IgD-negative memory B cell (primary cell): ENCODE measurements around the gene UFSP2. TPM values are rescaled to one million over a fixed set of nuclear protein-coding genes. Genes with fewer than 3 reads are reported as not detected.

Source experiments
- H3K27ac Mint-ChIP-seq, 3 donors: one replicate each; pipeline ENCODE4 v1.8.0; 2020 to 2022; ENCODE audit warnings: mild to moderate bottlenecking in 3 of 3, mixed read lengths in 3 of 3, moderate library complexity in 1 of 3
- H3K27me3 Mint-ChIP-seq: one replicate; pipeline ENCODE4 v1.8.0; 2021; ENCODE audit warnings: mixed read lengths
- H3K36me3 Mint-ChIP-seq: one replicate; pipeline ENCODE4 v1.8.0; 2020; ENCODE audit warnings: mild to moderate bottlenecking, mixed read lengths
- H3K4me1 Mint-ChIP-seq, 3 donors: one replicate each; pipeline ENCODE4 v1.8.0; 2020 to 2022; ENCODE audit warnings: mixed read lengths in 3 of 3, mild to moderate bottlenecking in 1 of 3
- H3K4me3 Mint-ChIP-seq, 4 donors: one replicate each; pipeline ENCODE4 v1.8.0; 2020 to 2022; ENCODE audit warnings: mild to moderate bottlenecking in 4 of 4, mixed read lengths in 4 of 4, moderate library complexity in 3 of 4
- H3K9me3 Mint-ChIP-seq, 3 donors: one replicate each; pipeline ENCODE4 v1.8.0; 2020 to 2021; ENCODE audit warnings: mixed read lengths in 3 of 3, mild to moderate bottlenecking in 1 of 3
- polyA plus RNA-seq: library from polyadenylated mRNA; unstranded; fragments of 300-500 nt; fragmentation: Illumina TruSeq; gene quantifications from one replicate; pipeline ENCODE4 v1.2.3, GENCODE V29; 2021

The UFSP2 gene, protein sequence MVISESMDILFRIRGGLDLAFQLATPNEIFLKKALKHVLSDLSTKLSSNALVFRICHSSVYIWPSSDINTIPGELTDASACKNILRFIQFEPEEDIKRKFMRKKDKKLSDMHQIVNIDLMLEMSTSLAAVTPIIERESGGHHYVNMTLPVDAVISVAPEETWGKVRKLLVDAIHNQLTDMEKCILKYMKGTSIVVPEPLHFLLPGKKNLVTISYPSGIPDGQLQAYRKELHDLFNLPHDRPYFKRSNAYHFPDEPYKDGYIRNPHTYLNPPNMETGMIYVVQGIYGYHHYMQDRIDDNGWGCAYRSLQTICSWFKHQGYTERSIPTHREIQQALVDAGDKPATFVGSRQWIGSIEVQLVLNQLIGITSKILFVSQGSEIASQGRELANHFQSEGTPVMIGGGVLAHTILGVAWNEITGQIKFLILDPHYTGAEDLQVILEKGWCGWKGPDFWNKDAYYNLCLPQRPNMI
- 29.2 TPM for polyA plus RNA-seq

DNA sequence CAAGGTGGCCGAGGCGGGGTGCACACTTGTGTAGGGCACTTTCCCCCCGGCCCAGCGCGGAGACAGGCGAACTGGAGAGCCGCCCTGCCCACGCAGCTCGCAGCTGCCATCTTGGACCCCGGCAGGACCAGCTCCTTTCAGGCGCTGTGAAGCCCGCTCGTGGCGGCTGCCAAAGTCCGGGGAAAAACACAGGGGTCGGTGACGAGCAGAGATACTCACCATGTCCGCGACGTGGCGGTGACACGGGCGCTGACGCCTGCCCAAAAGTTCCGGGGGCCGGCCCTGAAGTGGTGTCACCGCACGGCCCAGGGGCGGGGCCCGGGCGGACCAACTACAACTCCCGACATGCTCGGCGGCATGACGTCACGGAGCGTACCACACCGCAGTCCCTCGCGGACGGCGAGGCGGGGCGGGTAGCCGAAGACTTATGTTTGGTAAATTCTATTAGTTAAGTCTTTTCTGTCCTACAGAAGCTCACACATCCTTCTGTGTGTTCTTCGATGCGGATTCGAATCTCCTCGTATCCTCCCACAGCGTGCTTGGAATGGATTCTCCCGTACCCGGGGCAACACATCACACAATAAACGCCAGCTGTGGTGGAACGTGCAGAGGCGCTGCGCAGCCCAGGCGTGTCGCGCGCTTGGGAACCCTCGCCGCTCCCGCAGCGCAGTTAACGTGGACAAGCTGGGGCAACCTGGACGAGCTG lies at the start of gene UFSP2:
Gene UFSP2 (minus strand): TSS at position 318 of the 706 bp plus-strand sequence. CDS start 96 bp downstream, at position 222.
- Mint-ChIP-seq H3K4me3 (peak within 1 kb of the TSS; percentile 89 to 98 (median 96)), H3K9me3 (no peaks in the 10 kb centered on the region), H3K4me1 (peaks cover 14 to 21% (median 17%) of the 10 kb centered on the region in 3 donors), H3K27ac (peak within 1 kb of the TSS; percentile 94 to 100 (median 100)), H3K27me3 (peaks cover 4% of the 10 kb centered on the region), H3K36me3 (no peaks in the 10 kb centered on the region)

DNA sequence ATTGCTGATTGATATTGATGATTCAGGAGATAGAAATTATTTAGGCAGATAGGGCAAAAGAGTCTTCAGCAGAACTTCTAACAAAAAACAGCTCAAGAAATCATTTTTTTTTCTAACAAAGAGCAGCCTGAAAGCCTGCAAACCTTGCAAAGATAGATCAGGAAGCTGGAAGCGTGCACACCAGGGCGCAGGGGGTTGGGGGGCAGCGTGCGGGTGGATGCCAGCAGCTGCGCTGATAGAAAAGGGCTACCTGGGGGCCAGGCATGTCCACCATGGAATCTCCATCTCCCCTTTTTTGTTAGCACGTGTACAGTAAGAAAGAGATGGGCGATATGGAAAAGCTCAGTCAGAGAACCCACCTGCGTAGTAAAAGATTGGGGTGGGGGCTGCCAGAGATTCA lies 47.5 kb upstream of the UFSP2 start:
- Mint-ChIP-seq H3K27ac (no peak overlapping the region), H3K4me1 (peaks cover 8 to 14% (median 9%) of the 10 kb centered on the region in 3 donors), H3K4me3 (no peak overlapping the region), H3K36me3 (no peaks in the 10 kb centered on the region), H3K9me3 (no peaks in the 10 kb centered on the region), H3K27me3 (peaks cover 6% of the 10 kb centered on the region)

DNA sequence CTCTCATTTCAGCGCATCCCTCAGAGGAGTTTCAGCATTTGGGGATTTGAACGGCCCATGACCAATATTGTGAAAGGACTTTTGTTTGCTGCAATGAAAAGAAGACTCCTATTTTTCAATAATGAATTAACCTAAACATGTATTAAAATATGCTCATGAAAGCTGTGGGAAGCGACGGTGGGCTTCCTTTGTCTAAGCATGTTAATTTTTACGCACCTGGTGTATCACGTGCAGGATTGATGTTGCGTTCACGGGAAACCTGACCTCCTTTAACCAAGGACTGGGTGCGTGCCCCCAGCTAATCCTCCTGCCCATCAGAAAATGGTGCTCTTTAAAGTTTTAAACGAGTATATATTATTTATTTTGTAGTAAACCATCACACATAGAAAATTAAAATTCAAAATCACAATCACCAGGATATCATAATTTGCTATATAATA lies 46.4 kb upstream of the UFSP2 start:
- no peaks in the 10 kb centered on the region for H3K36me3 Mint-ChIP-seq

DNA sequence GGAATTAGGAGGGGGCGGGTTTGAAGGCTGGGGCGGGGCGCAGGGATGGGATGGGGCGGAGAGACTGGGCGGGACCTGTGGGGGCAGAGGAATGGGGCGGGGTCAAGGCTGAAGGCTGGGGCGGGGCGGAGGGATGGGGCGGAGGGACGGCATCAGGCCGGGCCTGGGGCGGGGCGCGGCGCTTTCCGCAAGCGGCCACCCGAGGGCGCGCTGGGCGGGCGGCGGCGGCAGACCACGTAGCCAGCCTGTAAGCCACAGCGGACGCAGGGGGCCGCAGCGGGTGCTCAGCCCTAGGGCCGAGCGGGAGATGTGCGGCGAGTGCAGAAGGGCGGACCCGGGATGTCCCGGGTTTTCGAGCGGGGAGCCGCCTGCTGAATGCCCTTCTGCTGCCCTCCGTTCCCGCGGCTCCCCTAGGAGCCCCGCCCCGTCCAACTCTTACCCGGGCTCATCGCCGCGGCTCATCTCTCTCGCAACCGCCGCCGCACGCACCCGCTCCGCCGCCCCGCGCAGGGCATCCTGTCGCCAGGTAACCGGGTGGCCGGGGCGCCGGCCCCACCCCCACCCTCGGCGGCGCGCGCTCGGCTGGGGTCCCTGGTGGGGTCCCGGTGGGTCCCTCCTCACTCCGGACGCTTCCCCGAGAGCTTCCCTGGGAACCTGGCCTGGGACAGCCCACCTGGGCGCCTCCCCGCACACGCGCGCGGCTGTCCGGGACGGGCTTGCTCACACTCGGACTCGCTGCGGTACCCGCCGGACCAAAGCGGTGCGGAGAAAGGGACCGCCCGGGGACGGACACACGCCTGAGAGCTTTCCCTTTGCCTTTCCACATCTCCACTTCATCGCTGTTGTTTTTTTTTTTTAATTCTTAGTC lies 45.7 kb upstream of the UFSP2 start, which contains the start of gene CCDC110:
Gene CCDC110 (minus strand): TSS at position 499 of the 868 bp plus-strand sequence. CDS start 50 bp downstream, at position 449.
- peaks cover 8 to 14% (median 9%) of the 10 kb centered on the region in 3 donors for H3K4me1 Mint-ChIP-seq
- H3K27ac Mint-ChIP-seq, result peak within 1 kb of the TSS; percentile 88 to 95 (median 94)
- peak within 1 kb of the TSS; percentile 89 to 97 (median 94) for H3K4me3 Mint-ChIP-seq
- peaks cover 2% of the 10 kb centered on the region for H3K27me3 Mint-ChIP-seq
- no peaks in the 10 kb centered on the region for H3K36me3 Mint-ChIP-seq
- H3K9me3 Mint-ChIP-seq, result no peaks in the 10 kb centered on the region

More for the DNA sequence above, 46.4 kb upstream of the UFSP2 start:
- Mint-ChIP-seq H3K4me3 (peak overlapping the region; percentile 89 to 97 (median 92)), H3K27me3 (peaks cover 2% of the 10 kb centered on the region), H3K27ac (peak overlapping the region; percentile 73 to 94 (median 93)), H3K4me1 (peaks cover 8 to 14% (median 9%) of the 10 kb centered on the region in 3 donors), H3K9me3 (no peaks in the 10 kb centered on the region)

DNA sequence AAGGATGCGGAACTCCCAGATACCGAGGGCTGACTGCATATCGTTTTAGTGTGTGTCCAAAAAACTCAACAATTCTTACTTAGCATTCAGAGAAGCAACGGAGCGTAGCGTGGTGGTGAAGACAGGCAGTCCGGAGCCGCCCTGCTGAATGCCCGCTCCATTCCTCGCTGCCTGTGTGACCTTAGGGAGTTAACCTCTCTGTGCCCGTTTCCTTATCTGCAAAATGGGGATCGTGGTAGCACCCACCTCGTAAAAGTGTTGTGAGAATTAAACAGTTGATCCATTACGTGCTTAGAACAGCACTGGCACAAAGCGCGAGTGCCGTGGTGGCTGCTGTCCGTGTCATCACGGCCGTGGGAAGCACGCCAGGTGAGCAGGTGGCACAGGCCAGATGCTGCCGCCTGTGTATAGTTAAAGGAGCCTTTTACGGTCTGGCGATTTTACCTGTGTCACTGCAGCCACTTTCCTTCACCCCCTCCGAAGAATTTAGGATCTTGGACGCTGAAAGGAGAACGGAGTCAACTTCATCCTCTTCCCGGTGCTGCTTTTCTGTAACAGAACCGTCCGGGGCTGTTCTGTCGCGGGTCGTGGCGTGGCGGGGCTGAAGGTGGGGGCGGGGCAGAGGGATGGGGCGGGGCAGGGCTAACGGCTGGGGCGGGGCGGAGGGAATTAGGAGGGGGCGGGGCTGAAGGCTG lies 44.9 kb upstream of the UFSP2 start:
- no peaks in the 10 kb centered on the region for H3K36me3 Mint-ChIP-seq
- peaks cover 2% of the 10 kb centered on the region for H3K27me3 Mint-ChIP-seq
- H3K4me3 Mint-ChIP-seq, result peak overlapping the region; percentile 71 to 95 (median 90)
- peaks cover 8 to 14% (median 9%) of the 10 kb centered on the region in 3 donors for H3K4me1 Mint-ChIP-seq
- peak overlapping the region; percentile 26 to 95 (median 88) for H3K27ac Mint-ChIP-seq
- no peaks in the 10 kb centered on the region for H3K9me3 Mint-ChIP-seq

DNA sequence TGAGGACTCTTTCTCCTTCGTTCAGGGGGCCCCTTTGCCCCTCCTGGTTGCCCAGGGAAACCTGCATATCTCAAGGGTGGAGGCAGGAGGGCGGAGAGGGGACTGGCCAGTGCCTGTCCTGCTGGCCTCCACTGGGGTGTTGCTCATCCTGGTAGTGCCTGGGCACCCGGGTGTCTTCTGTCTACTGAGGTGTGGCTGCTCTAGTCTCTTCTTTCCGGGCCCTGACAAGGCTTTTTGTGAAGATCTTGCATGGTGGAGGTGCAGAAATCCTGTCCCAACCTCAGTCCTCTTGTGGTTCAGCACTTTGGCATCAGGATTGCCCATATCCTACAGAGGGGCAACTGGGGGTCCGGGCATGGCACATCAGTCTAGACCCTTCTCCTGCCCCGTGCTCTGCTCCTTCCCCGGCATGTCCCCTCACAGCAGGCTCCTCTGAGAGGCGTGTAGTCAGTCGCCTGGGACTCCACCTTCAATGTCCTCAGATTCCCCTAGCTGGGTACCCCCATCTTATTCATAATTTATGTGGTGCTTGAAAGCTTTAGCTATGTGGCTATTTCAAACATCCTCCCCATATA lies 43.9 kb upstream of the UFSP2 start:
- H3K4me1 Mint-ChIP-seq, result peaks cover 8 to 14% (median 9%) of the 10 kb centered on the region in 3 donors
- H3K27me3 Mint-ChIP-seq, result peaks cover 2% of the 10 kb centered on the region
- peak overlapping the region in 3 of 4 donors; percentile 5 to 49 (median 13) for H3K4me3 Mint-ChIP-seq
- H3K27ac Mint-ChIP-seq, result peak overlapping the region in 1 of 3 donors; percentile 26
- H3K9me3 Mint-ChIP-seq, result no peaks in the 10 kb centered on the region
- no peaks in the 10 kb centered on the region for H3K36me3 Mint-ChIP-seq

DNA sequence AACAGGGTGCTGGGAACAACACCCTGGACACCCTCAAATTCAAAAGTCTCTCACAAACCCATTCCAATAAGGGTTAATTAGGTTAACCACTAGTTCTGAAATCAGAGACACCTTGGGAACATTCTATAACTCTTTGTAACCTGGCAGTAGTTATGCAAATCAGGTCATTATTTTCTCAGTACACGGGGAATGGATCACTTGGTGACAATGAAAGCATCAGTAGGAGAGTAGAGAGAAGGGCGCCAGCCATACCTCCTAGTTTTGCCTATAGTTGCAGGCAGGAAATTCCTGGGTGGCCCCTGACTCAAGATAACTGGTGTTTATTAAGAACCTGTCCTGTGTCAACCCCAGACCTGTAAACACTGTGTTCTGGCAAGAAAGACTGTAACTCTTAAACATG lies 43.2 kb upstream of the UFSP2 start:
- H3K27ac Mint-ChIP-seq, result peak overlapping the region in 1 of 3 donors; percentile 26
- H3K9me3 Mint-ChIP-seq, result no peaks in the 10 kb centered on the region
- peak overlapping the region in 1 of 4 donors; percentile 13 for H3K4me3 Mint-ChIP-seq
- peaks cover 2% of the 10 kb centered on the region for H3K27me3 Mint-ChIP-seq
- peaks cover 8 to 14% (median 9%) of the 10 kb centered on the region in 3 donors for H3K4me1 Mint-ChIP-seq
- H3K36me3 Mint-ChIP-seq, result no peaks in the 10 kb centered on the region

DNA sequence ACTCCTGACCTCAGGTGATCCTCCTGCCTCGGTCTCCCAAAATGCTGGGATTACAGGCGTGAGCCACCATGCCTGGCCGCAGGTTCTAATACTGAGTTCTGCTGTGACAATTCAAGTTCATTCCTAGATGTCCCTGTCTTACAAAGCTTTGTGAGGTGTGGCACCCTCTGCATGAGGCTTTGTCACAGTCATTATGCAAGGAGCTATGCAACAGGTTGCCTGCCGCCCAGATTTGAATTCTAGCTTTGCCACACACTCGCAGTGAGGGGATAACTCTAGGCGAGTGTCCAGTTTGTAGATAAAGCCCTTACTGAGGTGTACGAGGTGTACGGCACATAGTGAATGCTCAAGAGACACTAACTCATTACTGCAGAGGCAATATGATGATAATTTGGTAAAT lies 42.2 kb upstream of the UFSP2 start:
- H3K27ac Mint-ChIP-seq, result no peak overlapping the region
- no peaks in the 10 kb centered on the region for H3K36me3 Mint-ChIP-seq
- no peak overlapping the region for H3K4me3 Mint-ChIP-seq
- H3K27me3 Mint-ChIP-seq, result peaks cover 2% of the 10 kb centered on the region
- no peaks in the 10 kb centered on the region for H3K9me3 Mint-ChIP-seq
- peaks cover 8 to 14% (median 9%) of the 10 kb centered on the region in 3 donors for H3K4me1 Mint-ChIP-seq

DNA sequence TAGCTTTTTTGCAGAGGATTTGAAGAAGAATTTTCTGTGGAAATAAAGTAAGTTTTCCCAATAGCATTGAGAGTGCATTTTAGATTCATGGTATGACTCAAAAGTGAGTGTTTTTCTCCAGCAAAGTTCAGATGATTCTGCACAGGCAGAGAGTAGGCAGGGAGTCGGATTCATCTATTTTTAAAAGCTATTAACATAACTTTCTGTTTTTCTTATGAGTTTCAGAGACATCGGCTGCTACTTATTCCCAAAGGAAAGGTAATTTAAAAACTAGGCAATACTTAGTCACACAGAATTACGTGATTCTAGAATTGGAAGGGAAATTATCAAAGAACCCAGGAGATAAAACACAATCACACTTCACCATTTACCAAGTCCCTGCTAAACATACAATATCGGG lies 41.3 kb upstream of the UFSP2 start:
- no peak overlapping the region for H3K27ac Mint-ChIP-seq
- H3K4me3 Mint-ChIP-seq, result peak overlapping the region in 1 of 4 donors; percentile 19
- no peaks in the 10 kb centered on the region for H3K36me3 Mint-ChIP-seq
- H3K9me3 Mint-ChIP-seq, result no peaks in the 10 kb centered on the region
- peaks cover under 1% of the 10 kb centered on the region for H3K27me3 Mint-ChIP-seq
- peaks cover 5 to 12% (median 9%) of the 10 kb centered on the region in 3 donors for H3K4me1 Mint-ChIP-seq

DNA sequence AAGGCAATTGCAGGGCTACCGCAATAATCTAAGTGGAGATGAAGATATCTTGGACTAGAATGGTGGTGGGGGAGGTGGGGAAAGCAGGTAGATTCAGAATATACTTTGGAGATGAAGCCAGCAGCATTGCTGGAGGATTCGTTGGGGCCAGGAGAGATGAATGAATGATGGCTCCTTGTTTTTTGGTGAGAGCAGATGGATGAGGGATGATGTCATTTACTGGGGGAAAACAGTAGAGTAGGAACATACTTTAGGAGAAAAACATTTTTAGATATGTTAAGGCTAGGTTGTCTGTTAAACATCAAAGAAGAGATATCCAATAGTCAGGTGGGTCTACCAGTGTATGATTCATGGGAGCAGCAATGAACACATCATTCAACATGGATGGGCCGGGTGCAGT lies 39.9 kb upstream of the UFSP2 start:
- Mint-ChIP-seq H3K4me1 (peaks cover 5 to 10% (median 8%) of the 10 kb centered on the region in 3 donors), H3K4me3 (no peak overlapping the region), H3K9me3 (no peaks in the 10 kb centered on the region), H3K36me3 (no peaks in the 10 kb centered on the region), H3K27me3 (peaks cover 2% of the 10 kb centered on the region), H3K27ac (no peak overlapping the region)

DNA sequence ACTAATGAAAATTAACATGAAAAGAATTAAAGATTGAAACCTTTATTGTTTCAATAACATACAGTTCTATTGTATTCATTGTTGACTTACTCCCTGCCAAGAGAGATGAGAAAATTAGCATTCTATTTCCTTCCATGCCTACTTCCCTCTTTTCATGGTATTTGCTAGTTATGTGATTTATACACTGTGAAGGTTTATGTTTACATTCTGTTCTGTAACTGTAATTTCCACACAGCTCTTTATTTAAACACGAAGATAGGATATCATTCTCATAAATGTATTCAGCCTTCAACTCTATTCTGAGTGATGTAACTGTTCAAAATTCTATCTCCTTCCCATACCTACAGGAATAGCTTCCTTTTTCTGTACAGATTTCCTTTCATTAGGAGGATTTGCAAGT lies 39.1 kb upstream of the UFSP2 start:
- peaks cover 3% of the 10 kb centered on the region for H3K36me3 Mint-ChIP-seq
- H3K9me3 Mint-ChIP-seq, result no peaks in the 10 kb centered on the region
- no peak overlapping the region for H3K4me3 Mint-ChIP-seq
- H3K27me3 Mint-ChIP-seq, result peaks cover 8% of the 10 kb centered on the region
- peaks cover 0 to 5% (median 3%) of the 10 kb centered on the region in 3 donors for H3K4me1 Mint-ChIP-seq
- H3K27ac Mint-ChIP-seq, result no peak overlapping the region

DNA sequence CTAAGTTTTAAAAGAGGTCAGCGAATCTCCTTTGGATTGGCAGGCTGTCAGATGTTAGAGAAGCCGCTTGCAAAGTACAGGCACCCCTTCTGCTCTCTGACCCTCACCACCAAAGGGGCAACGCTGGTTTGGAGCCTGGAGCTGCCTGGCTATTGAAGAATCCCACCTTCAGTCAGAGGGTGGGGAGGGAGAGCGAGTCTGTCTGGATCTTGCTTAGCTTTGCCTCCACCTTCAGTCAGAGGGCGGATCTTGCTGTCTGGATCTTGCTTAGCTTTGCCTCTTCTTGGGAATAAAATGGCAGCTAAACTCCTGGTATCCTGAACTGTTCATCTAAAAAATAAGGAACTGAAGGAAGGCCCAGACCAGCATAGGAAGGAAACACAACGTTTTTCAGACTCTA lies 38.4 kb upstream of the UFSP2 start:
- Mint-ChIP-seq H3K36me3 (peaks cover 3% of the 10 kb centered on the region), H3K4me1 (peaks cover 0 to 3% (median 0%) of the 10 kb centered on the region in 3 donors), H3K4me3 (no peak overlapping the region), H3K9me3 (no peaks in the 10 kb centered on the region), H3K27ac (no peak overlapping the region), H3K27me3 (peaks cover 8% of the 10 kb centered on the region)

DNA sequence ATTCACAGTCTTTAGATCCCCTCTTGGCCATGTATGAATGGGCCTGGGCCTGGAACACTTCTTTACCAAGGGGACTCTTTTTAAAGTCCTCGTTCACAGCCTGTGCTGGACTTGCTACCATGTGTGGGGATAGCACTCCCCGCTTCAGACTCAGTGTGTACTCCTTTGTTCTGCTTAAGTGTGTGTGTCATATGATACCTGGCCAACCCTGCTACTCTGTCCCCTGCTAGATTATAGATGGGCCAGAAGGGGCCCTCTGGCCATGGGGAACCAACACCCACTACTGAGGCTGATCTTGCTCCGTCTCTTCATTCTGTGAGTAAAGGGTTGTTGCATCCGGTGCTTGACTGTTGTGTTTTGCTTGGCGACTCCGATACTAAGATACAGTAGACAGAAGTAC lies 37.8 kb upstream of the UFSP2 start:
- Mint-ChIP-seq H3K27ac (no peak overlapping the region), H3K4me1 (no peaks in the 10 kb centered on the region), H3K9me3 (no peaks in the 10 kb centered on the region), H3K36me3 (peaks cover 3% of the 10 kb centered on the region), H3K4me3 (no peak overlapping the region), H3K27me3 (peaks cover 8% of the 10 kb centered on the region)
